Panc1 (cell line): ENCODE measurements around the gene COL4A4. TPM values are rescaled to one million over a fixed set of nuclear protein-coding genes. Genes with fewer than 3 reads are reported as not detected.

Experiments
- ATAC-seq: fragments of 200-7000 bp; cut with Tn5 transposase; 2 replicates; pipeline ENCODE4 v1.9.1; 2020; ENCODE audit warnings: mild to moderate bottlenecking, moderate library complexity
- BruUV-seq: library from RNA; stranded (reverse); fragments of 400-500 nt; replicated peaks from 2 replicates; lab custom pipeline; 2021; lab: Mats Ljungman, UMichigan
- CTCF ChIA-PET: fragments of 300-600 bp; sonication (Branson Sonifier 250); formaldehyde crosslinking; loops from one replicate; lab custom pipeline; 2022; ENCODE audit warnings: antibody characterized with exemption; lab: Charles Lee
- POLR2A ChIA-PET: fragments of 300-600 bp; sonication (Branson Sonifier 250); formaldehyde crosslinking; loops from one replicate; lab custom pipeline; 2022; ENCODE audit warnings: antibody characterized with exemption; lab: Charles Lee
- DNase-seq: peaks from one replicate; pipeline ENCODE4 v3.0.0-alpha.2; 2010; ENCODE audit warnings: low read depth, low spot score
- H3K27ac ChIP-seq: 2 replicates; pipeline ENCODE4 v1.5.1; 2011; ENCODE audit warnings: mild to moderate bottlenecking, low read length, inconsistent platforms
- H3K27me3 ChIP-seq: fragments of 200-500 bp; sonication (Bioruptor generic); 2 replicates; pipeline ENCODE4 v1.6.0; 2014; ENCODE audit warnings: low read length, inconsistent platforms; ENCODE audit not compliant: control insufficient read depth, insufficient read depth
- H3K36me3 ChIP-seq: fragments of 200-500 bp; sonication (Bioruptor generic); 2 replicates; pipeline ENCODE4 v1.5.1; 2014; ENCODE audit warnings: inconsistent platforms, mild to moderate bottlenecking, low read length, moderate library complexity; ENCODE audit not compliant: control insufficient read depth, insufficient read depth
- H3K4me1 ChIP-seq: 2 replicates; pipeline ENCODE4 v1.5.1; 2011; ENCODE audit warnings: inconsistent platforms, mild to moderate bottlenecking, low read length, moderate library complexity; ENCODE audit not compliant: control insufficient read depth, insufficient read depth
- H3K4me3 ChIP-seq, 2 experiments: 2 replicates each; pipeline ENCODE4 v1.5.1; 2011 to 2012; ENCODE audit warnings: low read depth in 2 of 2, low read length in 2 of 2, mild to moderate bottlenecking in 2 of 2, inconsistent platforms in 1 of 2, moderate library complexity in 1 of 2
- H3K9me3 ChIP-seq: fragments of 200-500 bp; sonication (Bioruptor generic); 2 replicates; pipeline ENCODE4 v1.5.1; 2014; ENCODE audit warnings: low read depth, mild to moderate bottlenecking, inconsistent platforms, low read length, moderate library complexity; ENCODE audit not compliant: control insufficient read depth, insufficient read depth
- POLR2AphosphoS5 ChIP-seq: IDR thresholded peaks from 2 replicates; pipeline ENCODE4 v1.6.1; 2012; ENCODE audit warnings: mild to moderate bottlenecking, low read depth, low read length, moderate library complexity
- SIN3A ChIP-seq: IDR thresholded peaks from 2 replicates; pipeline ENCODE4 v1.6.1; 2012; ENCODE audit warnings: low read depth, mild to moderate bottlenecking, low read length, moderate library complexity, borderline replicate concordance; ENCODE audit not compliant: insufficient read depth
- TCF7L2 ChIP-seq: IDR thresholded peaks from 2 replicates; pipeline ENCODE4 v1.6.1; 2011; ENCODE audit warnings: mild to moderate bottlenecking, low read depth, low read length, inconsistent platforms
- in situ Hi-C: cut with HindIII; loops from 2 replicates; pipeline ENCODE4 v1.10.0; 2016; ENCODE audit warnings: low sequenced_read_pairs, low pct_unique_long_range_greater_than_20kb
- intact Hi-C: fragments of 100-400 bp; cut with micrococcal nuclease; formaldehyde crosslinking; loops from one replicate; pipeline ENCODE4 v1.10.0; 2022; ENCODE audit not compliant: unreplicated experiment
- total RNA-seq: library from RNA; stranded (reverse); gene quantifications from one replicate; pipeline ENCODE4 v1.2.1, GENCODE V29; 2021; ENCODE audit not compliant: unreplicated experiment
- TF ChIP-seq, protein P1 (sequence below): fragments of 450-650 bp; IDR thresholded peaks from 2 replicates; pipeline ENCODE4 v1.5.1; 2017; ENCODE audit warnings: mild to moderate bottlenecking
- TF ChIP-seq, protein P2 (sequence below), 2 experiments: IDR thresholded peaks; 2 replicates each; pipeline ENCODE4 v1.6.1; 2011 to 2012; ENCODE audit warnings: low read depth in 2 of 2, control low read depth in 1 of 2, low read length in 1 of 2, mild to moderate bottlenecking in 1 of 2, moderate library complexity in 1 of 2; ENCODE audit not compliant: insufficient read depth in 1 of 2

The COL4A4 gene
- total RNA-seq, 1 experiment from 2014 or later: 0.13 TPM

DNA sequence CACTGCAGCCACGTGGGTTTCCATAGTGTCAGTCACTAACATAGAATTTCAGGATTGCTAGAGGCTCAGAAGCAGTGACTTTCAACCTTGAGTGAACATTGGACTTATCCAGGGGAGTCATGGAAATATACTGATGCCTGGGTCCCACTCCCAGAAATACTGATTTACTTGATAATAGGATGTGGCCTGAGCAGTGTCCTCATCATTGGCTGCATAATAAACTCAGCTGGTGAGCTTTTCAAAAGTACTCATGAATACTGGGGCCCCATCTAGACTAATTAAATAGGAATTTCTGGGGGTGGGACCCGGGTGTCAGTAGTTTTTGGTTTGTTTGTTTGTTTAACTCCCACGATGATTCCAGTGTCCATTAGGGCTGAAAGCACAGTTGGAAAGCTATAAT lies 141.4 kb downstream of the COL4A4 start:
- H3K9me3 ChIP-seq: no peaks in the 10 kb centered on the region
- TF ChIP-seq SIN3A (no peak), TCF7L2 (no peak), POLR2AphosphoS5 (no peak)
- TF ChIP-seq, protein P1, sequence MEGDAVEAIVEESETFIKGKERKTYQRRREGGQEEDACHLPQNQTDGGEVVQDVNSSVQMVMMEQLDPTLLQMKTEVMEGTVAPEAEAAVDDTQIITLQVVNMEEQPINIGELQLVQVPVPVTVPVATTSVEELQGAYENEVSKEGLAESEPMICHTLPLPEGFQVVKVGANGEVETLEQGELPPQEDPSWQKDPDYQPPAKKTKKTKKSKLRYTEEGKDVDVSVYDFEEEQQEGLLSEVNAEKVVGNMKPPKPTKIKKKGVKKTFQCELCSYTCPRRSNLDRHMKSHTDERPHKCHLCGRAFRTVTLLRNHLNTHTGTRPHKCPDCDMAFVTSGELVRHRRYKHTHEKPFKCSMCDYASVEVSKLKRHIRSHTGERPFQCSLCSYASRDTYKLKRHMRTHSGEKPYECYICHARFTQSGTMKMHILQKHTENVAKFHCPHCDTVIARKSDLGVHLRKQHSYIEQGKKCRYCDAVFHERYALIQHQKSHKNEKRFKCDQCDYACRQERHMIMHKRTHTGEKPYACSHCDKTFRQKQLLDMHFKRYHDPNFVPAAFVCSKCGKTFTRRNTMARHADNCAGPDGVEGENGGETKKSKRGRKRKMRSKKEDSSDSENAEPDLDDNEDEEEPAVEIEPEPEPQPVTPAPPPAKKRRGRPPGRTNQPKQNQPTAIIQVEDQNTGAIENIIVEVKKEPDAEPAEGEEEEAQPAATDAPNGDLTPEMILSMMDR: no peak
- TF ChIP-seq, protein P2, sequence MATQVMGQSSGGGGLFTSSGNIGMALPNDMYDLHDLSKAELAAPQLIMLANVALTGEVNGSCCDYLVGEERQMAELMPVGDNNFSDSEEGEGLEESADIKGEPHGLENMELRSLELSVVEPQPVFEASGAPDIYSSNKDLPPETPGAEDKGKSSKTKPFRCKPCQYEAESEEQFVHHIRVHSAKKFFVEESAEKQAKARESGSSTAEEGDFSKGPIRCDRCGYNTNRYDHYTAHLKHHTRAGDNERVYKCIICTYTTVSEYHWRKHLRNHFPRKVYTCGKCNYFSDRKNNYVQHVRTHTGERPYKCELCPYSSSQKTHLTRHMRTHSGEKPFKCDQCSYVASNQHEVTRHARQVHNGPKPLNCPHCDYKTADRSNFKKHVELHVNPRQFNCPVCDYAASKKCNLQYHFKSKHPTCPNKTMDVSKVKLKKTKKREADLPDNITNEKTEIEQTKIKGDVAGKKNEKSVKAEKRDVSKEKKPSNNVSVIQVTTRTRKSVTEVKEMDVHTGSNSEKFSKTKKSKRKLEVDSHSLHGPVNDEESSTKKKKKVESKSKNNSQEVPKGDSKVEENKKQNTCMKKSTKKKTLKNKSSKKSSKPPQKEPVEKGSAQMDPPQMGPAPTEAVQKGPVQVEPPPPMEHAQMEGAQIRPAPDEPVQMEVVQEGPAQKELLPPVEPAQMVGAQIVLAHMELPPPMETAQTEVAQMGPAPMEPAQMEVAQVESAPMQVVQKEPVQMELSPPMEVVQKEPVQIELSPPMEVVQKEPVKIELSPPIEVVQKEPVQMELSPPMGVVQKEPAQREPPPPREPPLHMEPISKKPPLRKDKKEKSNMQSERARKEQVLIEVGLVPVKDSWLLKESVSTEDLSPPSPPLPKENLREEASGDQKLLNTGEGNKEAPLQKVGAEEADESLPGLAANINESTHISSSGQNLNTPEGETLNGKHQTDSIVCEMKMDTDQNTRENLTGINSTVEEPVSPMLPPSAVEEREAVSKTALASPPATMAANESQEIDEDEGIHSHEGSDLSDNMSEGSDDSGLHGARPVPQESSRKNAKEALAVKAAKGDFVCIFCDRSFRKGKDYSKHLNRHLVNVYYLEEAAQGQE (IDR thresholded peaks at IDR 0.05; ENCODE audit: insufficient read depth in 1 of 2, low read depth in 2 of 2, low read length in 1 of 2): no peak
- no peaks in the 10 kb centered on the region for H3K4me1 ChIP-seq
- no peak overlapping the region for H3K4me3 ChIP-seq
- POLR2A ChIA-PET: no interaction called here
- in situ Hi-C loops: no loop called here
- intact Hi-C loops: no loop called here
- BruUV-seq: no TSS peak
- H3K27me3 ChIP-seq: no peaks in the 10 kb centered on the region
- CTCF ChIA-PET: no interaction called here
- ATAC-seq (no peak), DNase-seq (no peak)
- no peaks in the 10 kb centered on the region for H3K36me3 ChIP-seq
- H3K27ac ChIP-seq: no peak overlapping the region

DNA sequence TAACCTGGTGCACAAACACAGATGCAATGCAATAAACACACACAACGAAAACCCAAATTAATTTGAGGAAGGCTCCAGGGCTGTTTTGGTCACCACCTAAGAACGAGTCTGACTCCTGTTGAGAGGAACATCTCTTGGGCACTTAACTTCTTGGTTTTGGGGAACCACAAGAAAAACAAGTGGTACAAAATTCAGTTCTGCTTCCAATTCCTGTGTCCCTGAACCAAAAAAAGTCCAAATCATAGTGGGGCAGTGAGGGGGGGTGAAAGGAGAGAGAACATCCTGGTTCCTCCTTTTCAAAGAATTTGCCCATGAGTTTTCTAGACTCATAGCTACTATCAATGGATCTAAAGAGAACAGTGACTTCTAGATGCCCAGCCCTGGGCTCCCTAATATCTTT lies 143.6 kb downstream of the COL4A4 start:
- intact Hi-C loops (no loop called here), in situ Hi-C loops (no loop called here)
- DNase-seq (no peak), ATAC-seq (no peak)
- Histone ChIP-seq H3K36me3 (no peaks in the 10 kb centered on the region), H3K9me3 (no peaks in the 10 kb centered on the region), H3K27ac (no peak overlapping the region), H3K4me1 (no peaks in the 10 kb centered on the region), H3K4me3 (no peak overlapping the region), H3K27me3 (no peaks in the 10 kb centered on the region)
- ChIA-PET CTCF (no interaction called here), POLR2A (no interaction called here)
- no TSS peak for BruUV-seq
- TF ChIP-seq POLR2AphosphoS5 (no peak), SIN3A (no peak), TCF7L2 (no peak)
- TF ChIP-seq, protein P2 (IDR thresholded peaks at IDR 0.05; ENCODE audit: insufficient read depth in 1 of 2, low read depth in 2 of 2, low read length in 1 of 2): no peak
- TF ChIP-seq, protein P1: no peak
